Measurements from ENCODE around the gene SAFB. TPM values are rescaled to one million over a fixed set of nuclear protein-coding genes. Genes with fewer than 3 reads are reported as not detected.
"Not testable (repeated sequence)": the region's sequence is repeated elsewhere in the genome, so short reads cannot be mapped to it uniquely, and the experiment has no call there.

The SAFB gene
- total RNA-seq, 1 donor from 2014 or later = 143 TPM

DNA sequence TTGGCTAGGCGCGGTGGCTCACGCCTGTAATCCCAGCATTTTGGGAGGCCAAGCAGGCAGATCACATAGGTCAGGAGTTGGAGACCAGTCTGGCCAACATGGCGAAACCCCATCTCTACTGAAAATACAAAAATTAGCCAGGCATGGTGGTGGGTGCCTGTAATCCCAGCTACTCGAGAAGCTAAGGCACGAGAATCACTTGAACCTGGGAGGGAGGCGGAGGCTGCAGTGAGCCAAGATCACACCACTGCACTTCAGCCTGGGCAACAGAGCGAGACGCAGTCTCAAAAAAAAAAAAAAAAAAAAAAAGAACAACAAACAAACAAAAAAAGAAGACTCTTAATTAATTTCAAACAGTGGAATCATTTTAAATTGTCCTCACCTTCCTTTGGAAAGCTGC, 14.1 kb upstream of the SAFB start:
- H3K4me3 Mint-ChIP-seq; DNase-seq; H3K27ac Mint-ChIP-seq; intact Hi-C loops (cut with micrococcal nuclease); H3K9me3 Mint-ChIP-seq; H3K4me1 Mint-ChIP-seq; H3K27me3 Mint-ChIP-seq: not testable (repeated sequence)
- H3K36me3 Mint-ChIP-seq (ENCODE audit: low read depth) = peaks cover 76% of the 10 kb centered on the region

DNA sequence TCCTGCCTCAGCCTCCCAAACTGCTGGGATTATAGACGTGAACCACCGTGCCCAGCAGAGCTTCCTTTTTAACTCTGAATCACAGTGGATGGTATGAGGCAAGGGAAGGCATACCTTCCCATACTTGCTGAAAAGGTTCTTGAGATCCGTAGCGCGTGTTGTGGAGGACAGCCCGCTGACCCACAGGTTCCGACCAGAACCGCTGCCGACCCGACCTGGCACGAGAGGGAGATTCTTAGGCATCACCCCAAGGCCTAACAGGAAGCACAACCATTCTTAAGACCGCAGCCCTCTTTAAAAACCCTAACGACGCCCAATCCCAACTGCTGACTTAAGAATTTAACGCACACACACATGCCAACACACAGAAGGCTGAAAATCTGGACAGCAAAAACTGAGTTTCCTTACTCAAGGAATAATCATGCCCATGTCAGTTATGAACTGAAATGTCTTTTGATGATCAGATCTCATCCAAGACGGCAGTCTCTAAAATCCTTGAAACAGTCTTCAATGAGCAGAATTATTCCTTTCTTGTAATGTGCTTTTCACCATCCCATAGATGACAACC, 12.9 kb upstream of the SAFB start:
- Mint-ChIP-seq H3K36me3 (ENCODE audit: low read depth) (peaks cover 76% of the 10 kb centered on the region), H3K27ac (no peak overlapping the region), H3K4me1 (peaks cover 2% of the 10 kb centered on the region), H3K9me3 (no peaks in the 10 kb centered on the region), H3K27me3 (no peaks in the 10 kb centered on the region), H3K4me3 (no peak overlapping the region)
- intact Hi-C loops (cut with micrococcal nuclease) = no loop called here
- no peak for DNase-seq

DNA sequence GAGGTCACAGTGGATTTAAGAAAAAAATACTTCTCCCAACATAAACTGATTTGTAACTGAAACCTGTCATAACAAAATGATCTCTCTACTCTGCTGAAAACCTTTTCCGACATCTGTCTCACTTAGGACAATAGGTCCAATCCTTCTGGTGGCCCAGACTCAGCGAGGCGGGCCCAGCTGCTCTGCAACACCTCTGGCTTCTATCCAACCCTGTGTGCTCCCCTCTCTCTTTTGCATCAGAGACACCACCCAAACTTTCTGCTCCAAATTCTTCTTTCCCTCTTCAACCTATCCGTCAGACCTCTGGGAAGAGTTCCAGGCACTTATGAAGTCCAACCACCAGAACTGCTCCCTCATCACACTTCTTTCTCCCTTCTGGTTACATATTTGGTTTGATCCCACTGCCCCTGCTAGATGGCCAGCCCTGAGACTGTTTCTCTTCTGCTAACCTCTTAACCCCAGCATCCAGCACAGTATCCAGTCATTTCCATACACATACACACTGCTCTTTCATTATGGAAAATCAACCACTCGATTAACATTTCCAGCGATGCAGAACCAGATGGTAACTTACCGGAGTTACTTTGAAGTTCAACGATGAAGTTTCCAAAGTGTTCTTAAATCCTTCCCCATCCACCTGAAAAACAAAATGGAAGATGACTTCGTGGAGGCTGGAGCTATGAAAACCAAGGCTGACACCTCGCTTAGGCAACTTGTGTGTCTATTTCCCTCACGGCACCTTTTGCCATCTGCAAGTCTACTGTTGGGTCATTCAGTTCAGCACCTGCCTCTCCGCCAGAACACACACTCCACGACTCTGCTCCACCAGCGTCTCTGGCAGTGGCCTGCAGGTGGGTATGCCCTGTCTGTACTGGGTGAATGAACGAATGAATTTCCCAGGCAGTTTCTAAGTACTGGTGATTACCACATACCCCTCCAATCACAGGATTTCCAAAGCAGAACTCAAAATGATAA, 9.7 kb upstream of the SAFB start:
- H3K36me3 Mint-ChIP-seq (ENCODE audit: low read depth) = peaks cover 75% of the 10 kb centered on the region
- peaks cover 4% of the 10 kb centered on the region for H3K4me1 Mint-ChIP-seq
- no peaks in the 10 kb centered on the region for H3K9me3 Mint-ChIP-seq
- intact Hi-C loops (cut with micrococcal nuclease) = no loop called here
- no peak overlapping the region for H3K4me3 Mint-ChIP-seq
- no peak overlapping the region for H3K27ac Mint-ChIP-seq
- DNase-seq = no peak
- H3K27me3 Mint-ChIP-seq = no peaks in the 10 kb centered on the region

DNA sequence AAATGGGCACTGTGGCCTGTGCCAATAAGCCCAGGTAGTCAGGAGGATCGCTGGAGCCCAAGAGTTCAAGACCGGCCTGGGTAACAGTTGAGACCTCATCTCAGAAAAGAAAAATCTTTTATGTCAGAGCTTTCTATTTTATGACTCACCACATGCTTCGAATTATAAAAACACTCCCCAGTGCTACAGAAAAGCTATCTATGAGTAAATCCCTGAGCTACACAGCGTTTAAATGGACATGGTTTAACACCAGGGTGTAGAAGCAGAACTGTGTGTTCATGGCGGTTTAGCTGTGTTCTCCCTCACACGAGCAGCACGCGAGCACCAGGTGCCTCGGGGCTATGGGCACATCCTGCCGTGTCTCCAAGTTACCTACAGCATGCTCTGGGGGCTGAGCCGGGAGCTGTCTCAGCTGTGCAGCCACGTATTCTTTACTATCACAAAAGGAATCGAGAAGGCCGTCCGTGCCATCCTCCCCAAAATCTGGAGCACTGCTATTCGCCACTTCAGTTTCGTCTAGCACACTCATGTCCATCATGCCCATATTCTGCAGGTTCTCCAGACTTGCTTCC, 7.0 kb upstream of the SAFB start:
- H3K27ac Mint-ChIP-seq = no peak overlapping the region
- no peak overlapping the region for H3K4me3 Mint-ChIP-seq
- intact Hi-C loops (cut with micrococcal nuclease) = no loop called here
- H3K36me3 Mint-ChIP-seq (ENCODE audit: low read depth) = peaks cover 80% of the 10 kb centered on the region
- H3K4me1 Mint-ChIP-seq = peaks cover 23% of the 10 kb centered on the region
- H3K27me3 Mint-ChIP-seq = no peaks in the 10 kb centered on the region
- H3K9me3 Mint-ChIP-seq = no peaks in the 10 kb centered on the region
- no peak for DNase-seq

DNA sequence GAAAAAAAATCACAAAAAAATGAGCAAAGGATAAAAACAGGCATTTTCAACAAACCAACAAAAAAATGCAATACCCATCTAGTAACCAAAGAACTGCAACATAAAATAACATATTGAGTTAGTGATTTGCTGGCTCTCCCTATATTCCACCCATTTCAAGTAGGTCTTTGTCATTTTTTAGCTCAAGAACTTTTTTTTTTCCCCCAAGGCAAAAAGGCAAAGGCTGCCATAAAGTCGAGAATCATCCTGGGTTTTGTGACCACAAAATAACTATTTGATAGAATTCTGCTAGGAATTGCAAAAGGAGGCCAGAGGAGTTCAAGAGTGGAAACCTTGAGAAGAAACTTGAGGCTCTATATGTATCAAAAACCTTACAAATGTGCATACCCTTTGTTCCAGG, 5.8 kb upstream of the SAFB start:
- intact Hi-C loops (cut with micrococcal nuclease) = no loop called here
- H3K4me3 Mint-ChIP-seq = no peak overlapping the region
- DNase-seq = no peak
- peaks cover 29% of the 10 kb centered on the region for H3K4me1 Mint-ChIP-seq
- no peak overlapping the region for H3K27ac Mint-ChIP-seq
- H3K27me3 Mint-ChIP-seq = no peaks in the 10 kb centered on the region
- peaks cover 80% of the 10 kb centered on the region for H3K36me3 Mint-ChIP-seq (ENCODE audit: low read depth)
- H3K9me3 Mint-ChIP-seq = no peaks in the 10 kb centered on the region

DNA sequence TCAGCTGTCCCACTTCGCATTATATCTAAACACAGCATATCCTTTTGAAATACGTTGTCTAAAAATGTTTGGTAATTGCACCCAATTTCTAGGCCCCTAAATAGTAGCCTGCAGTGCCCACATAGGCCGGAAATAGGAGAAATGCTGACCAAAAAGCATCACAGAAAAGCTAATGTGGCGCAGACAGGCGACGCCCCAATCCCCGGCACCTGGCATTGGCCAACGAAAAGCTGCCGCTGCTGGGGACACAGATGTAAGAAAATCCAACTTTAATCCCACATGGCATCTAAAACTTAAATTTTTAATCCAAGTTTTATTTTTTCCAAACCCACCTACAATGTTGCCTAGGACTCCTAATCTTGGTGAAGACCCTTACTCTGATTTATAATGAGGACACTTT, 4.3 kb upstream of the SAFB start:
- Mint-ChIP-seq H3K4me3 (peak overlapping the region; percentile 22), H3K27ac (no peak overlapping the region), H3K4me1 (peaks cover 34% of the 10 kb centered on the region), H3K36me3 (ENCODE audit: low read depth) (peaks cover 71% of the 10 kb centered on the region), H3K9me3 (peaks cover 4% of the 10 kb centered on the region), H3K27me3 (peaks cover 3% of the 10 kb centered on the region)
- intact Hi-C loops (cut with micrococcal nuclease) = no loop called here
- DNase-seq = no peak

DNA sequence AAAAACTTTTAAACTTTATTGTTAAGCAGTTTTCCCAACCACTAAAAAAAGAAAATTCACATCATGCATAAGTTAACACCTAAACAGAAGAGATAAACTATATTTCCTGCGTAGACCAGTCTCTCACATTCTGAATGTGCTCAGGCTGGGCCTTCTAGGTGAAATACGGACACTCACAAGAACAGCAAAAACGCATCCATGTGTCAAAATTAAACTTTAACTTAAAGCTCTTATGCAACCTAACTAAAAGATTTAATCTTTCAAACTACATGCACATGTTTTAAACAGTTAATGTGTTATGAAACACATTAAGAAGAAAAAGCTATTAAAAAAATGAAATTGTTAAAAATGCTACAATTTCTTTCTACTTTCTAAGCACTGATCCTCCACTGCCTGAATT, 2.9 kb upstream of the SAFB start:
- H3K36me3 Mint-ChIP-seq (ENCODE audit: low read depth) = peaks cover 70% of the 10 kb centered on the region
- intact Hi-C loops (cut with micrococcal nuclease) = loop anchor here (5.0 kb wide), 1 partner anchor 172 kb away; the partner anchor contains the start of gene DUS3L
- peak overlapping the region; percentile 100 for H3K4me3 Mint-ChIP-seq
- no peak for DNase-seq
- H3K27ac Mint-ChIP-seq = peak overlapping the region; percentile 51
- H3K27me3 Mint-ChIP-seq = peaks cover 3% of the 10 kb centered on the region
- peaks cover 39% of the 10 kb centered on the region for H3K4me1 Mint-ChIP-seq
- H3K9me3 Mint-ChIP-seq = peaks cover 4% of the 10 kb centered on the region

DNA sequence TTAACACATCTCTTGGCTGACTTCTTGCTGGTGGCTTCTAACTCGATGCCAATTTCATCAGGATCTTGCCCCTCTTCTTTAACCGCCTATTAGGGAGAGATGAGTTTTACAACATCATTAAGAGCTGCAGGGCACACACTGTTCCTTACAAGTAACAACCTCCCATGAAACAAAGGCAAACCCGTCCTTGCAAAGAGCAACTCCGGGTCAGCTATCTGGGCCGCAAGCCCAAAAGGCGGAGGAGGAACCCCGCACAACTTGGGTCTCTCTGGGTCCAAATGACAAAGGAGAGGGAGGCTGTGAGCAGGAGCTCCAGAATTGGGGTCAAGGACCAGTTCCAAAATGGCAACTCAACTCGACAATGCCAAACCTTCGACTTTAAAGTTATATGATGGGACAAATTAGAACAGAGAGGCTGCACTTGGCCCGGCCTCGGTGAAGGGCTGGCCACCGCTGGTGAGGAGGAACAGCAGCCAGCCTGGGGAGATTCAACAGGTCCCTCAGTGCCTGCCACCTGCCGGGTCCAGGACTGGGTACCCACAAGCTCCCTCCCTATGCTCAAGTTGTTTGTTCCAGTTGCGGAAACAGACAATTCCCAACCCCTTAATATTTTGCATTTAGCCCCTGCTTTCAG, 1.5 kb upstream of the SAFB start:
- Mint-ChIP-seq H3K27ac (peak overlapping the region; percentile 100), H3K4me1 (peaks cover 52% of the 10 kb centered on the region), H3K4me3 (peak overlapping the region; percentile 100), H3K36me3 (ENCODE audit: low read depth) (peaks cover 70% of the 10 kb centered on the region), H3K9me3 (peaks cover 4% of the 10 kb centered on the region), H3K27me3 (peaks cover 3% of the 10 kb centered on the region)
- no peak for DNase-seq
- intact Hi-C loops (cut with micrococcal nuclease) = loop anchor here (5.0 kb wide), 1 partner anchor 171 kb away; the partner anchor contains the start of gene DUS3L

DNA sequence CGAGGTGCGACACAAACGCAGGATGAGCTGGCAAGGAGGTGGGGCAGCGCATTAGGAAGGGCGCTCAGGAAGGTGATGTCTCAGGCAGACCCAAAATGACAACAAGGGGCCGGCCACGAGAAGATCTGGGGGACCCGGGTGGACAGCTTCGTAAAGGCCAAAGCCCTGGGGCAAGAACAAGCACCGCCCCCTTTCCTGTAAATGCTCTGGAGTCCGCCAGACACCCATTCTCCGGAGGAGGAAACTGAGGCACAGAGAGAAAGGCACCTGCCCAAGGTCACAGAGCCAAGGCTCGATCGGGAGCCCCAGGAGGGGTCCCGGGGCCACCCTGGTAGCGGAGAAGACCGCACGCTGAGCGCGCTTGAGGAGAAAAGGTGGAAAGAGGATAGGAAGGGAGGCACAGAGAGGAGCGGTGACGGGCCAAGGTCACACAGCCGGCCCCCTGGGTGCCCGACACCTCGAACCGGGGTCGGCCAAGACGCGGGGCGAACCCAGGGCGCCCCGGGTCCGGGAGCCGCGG, 878 bp upstream of the SAFB start:
- Mint-ChIP-seq H3K9me3 (peaks cover 4% of the 10 kb centered on the region), H3K4me3 (peak overlapping the region; percentile 100), H3K4me1 (peaks cover 53% of the 10 kb centered on the region), H3K27ac (peak overlapping the region; percentile 100), H3K36me3 (ENCODE audit: low read depth) (peaks cover 70% of the 10 kb centered on the region), H3K27me3 (peaks cover 3% of the 10 kb centered on the region)
- intact Hi-C loops (cut with micrococcal nuclease) = loop anchor here (2.0 to 5.0 kb wide), 3 partner anchors 170 to 831 kb away; partner anchors contain the start of genes DUS3L, FEM1A and VMAC
- peak; percentile 78 for DNase-seq

DNA sequence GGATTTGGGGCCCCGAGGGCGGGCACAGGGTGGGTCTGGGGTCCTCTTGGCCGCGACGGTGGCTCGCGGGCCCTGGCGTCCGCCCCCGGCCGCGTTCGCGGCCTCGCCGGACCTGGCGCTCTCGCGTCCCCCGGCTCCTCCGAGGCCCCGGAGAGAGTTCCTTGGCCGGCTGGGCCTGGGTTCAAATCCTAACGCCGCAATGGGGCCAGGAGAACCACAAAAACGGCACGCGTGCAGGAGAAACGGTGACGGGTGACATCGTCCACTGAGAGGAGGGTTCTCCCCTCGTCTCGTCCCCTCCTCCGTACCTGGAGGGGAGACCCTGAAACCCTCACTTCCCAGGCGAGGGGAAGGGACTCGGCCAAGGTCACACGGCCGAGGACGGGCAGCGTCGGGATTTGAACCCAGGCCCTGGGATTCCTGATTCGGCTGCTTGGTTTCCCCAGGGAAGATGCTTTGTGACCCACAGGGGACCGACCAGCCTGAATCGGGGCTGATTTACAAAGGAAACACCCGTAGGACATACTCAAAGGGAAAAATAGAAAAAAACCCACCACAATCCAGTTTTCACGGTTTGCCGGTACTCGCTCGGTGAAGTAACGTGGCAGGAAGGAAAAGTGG, 624 bp downstream of the SAFB start:
- Mint-ChIP-seq H3K27ac (peak overlapping the region; percentile 100), H3K4me3 (peak overlapping the region; percentile 100), H3K9me3 (peaks cover 4% of the 10 kb centered on the region), H3K4me1 (peaks cover 62% of the 10 kb centered on the region), H3K36me3 (ENCODE audit: low read depth) (peaks cover 69% of the 10 kb centered on the region), H3K27me3 (peaks cover 3% of the 10 kb centered on the region)
- DNase-seq = peak; percentile 71
- intact Hi-C loops (cut with micrococcal nuclease) = loop anchor here (1.0 to 5.0 kb wide), 5 partner anchors 57 to 833 kb away; partner anchors contain the start of genes CATSPERD, DUS3L, FEM1A and LONP1

DNA sequence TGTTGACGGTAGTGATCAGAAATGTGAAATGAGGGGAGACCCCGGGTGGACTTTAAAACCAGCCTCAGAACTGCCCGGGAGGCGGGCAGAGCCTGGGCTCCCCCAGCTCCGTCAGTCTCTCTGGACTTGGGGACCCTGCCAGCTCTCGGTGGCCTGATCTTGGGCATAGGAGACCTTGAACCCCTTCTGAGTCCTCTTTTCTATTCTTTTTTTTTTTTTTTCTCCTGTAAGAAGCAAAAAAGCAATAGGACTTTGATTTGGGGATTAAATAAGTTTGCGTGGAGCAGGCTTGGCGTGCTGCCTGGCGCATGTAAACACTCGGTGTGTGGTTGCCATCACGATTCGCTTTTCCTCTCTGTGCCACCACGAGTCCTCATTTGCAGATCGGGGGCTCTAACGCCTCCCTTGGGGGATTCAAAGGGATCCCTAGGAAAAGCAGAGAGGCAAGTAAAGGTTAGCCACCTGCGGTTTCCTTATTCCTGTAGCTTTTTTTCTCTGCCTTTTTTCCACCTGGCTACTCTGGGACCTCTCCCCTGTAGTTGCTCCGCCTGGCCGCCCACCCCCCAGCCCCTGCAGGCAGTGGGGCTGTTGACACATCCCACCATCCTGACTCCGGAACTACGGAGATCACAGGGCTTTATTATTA, 1.3 kb downstream of the SAFB start:
- peak; percentile 75 for DNase-seq
- peaks cover 61% of the 10 kb centered on the region for H3K4me1 Mint-ChIP-seq
- intact Hi-C loops (cut with micrococcal nuclease) = loop anchor here (5.0 kb wide), 1 partner anchor 168 kb away; the partner anchor contains the start of gene DUS3L
- H3K36me3 Mint-ChIP-seq (ENCODE audit: low read depth) = peaks cover 67% of the 10 kb centered on the region
- peak overlapping the region; percentile 100 for H3K4me3 Mint-ChIP-seq
- H3K27me3 Mint-ChIP-seq = peaks cover 3% of the 10 kb centered on the region
- peaks cover 4% of the 10 kb centered on the region for H3K9me3 Mint-ChIP-seq
- H3K27ac Mint-ChIP-seq = peak overlapping the region; percentile 80

DNA sequence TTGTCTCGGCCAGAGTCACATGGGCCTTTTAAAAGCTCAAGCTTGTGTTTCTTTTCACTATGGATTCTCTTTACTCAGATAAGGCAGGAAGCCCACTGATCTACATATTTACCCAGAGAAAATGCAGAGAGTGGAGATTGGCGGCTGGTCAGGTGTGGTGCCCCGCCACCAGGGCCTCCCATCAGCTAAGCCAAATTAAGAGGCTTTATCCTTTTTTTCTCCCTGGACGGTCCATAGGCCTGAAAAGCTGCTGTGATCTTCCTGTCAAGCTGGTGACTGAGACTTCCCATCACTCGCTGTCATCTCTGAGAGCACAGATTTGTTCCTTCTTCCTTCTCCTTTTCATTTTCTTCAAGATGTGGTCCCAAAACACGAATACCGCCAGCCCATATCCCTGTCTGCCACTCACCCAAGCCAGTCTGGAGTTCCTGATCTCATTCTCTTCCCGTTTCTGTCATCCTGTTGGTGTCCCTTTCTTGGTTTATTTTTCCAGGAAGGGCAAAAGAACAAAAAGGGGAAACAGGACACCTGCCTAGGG, 1.9 kb downstream of the SAFB start:
- Mint-ChIP-seq H3K9me3 (peaks cover 4% of the 10 kb centered on the region), H3K27ac (peak overlapping the region; percentile 80), H3K4me1 (peaks cover 61% of the 10 kb centered on the region), H3K36me3 (ENCODE audit: low read depth) (peaks cover 70% of the 10 kb centered on the region), H3K27me3 (peaks cover 3% of the 10 kb centered on the region), H3K4me3 (peak overlapping the region; percentile 100)
- intact Hi-C loops (cut with micrococcal nuclease) = loop anchor here (5.0 kb wide), 1 partner anchor 167 kb away; the partner anchor contains the start of gene DUS3L
- DNase-seq = no peak
